ENCODE data around the gene ANXA9. TPM values are rescaled to one million over a fixed set of nuclear protein-coding genes. Genes with fewer than 3 reads are reported as not detected.

Gene ANXA9
- total and polyA plus RNA-seq, 2 donors (not counting 1 experiment from before 2014, with no cell fraction given): 0.07 to 0.62 TPM

DNA sequence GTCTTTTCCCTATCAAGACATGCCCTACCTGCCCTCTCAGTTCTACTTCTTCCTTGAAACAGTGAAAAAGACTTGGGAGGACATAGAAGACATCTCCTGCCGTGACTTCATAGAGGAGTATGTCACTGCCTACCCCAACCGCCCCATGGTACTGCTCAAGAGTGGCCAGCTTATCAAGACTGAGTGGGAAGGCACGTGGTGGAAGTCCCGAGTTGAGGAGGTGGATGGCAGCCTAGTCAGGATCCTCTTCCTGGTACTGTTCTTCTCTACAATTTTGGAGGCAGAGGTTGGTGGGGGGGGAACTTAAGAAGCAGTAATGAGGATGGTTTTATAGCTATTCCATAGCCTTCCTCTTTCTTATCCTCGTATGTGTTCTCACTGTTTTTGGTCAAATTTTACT, 37.2 kb upstream of the ANXA9 start:
- Mint-ChIP-seq H3K27ac (no peak overlapping the region), H3K4me3 (no peak overlapping the region), H3K9me3 (ENCODE audit: insufficient read depth) (no peaks in the 10 kb centered on the region), H3K27me3 (no peaks in the 10 kb centered on the region), H3K4me1 (no peaks in the 10 kb centered on the region)
- no peak overlapping the region for H3K4me3 ChIP-seq (ENCODE audit: control extremely low read depth in 1 of 5, extremely low read depth in 1 of 5, insufficient read depth in 1 of 5, low read depth in 2 of 5, low read length in 4 of 5)
- WGBS (ENCODE audit: insufficient coverage): 100% methylated on average over 4 of the region's 5 CpGs
- H3K4me1 ChIP-seq (ENCODE audit: control insufficient read depth in 2 of 2, insufficient read depth in 2 of 2, low read length in 2 of 2): no peaks in the 10 kb centered on the region
- H3K9me3 ChIP-seq (ENCODE audit: control extremely low read depth in 1 of 3, control insufficient read depth in 2 of 3, insufficient read depth in 1 of 3, low read length in 2 of 3): no peaks in the 10 kb centered on the region
- no peak overlapping the region for H3K4me2 ChIP-seq (replicated peaks; ENCODE audit: low read depth, low read length, poor library complexity, severe bottlenecking)
- ATAC-seq (ENCODE audit: low read depth) (no peak), DNase-seq (no peak)
- intact Hi-C loops (cut with micrococcal nuclease): no loop called here
- H3K9ac ChIP-seq (ENCODE audit: low read length): no peak overlapping the region
- H3K27me3 ChIP-seq (replicated peaks in 1 of 4; ENCODE audit: control extremely low read depth in 1 of 4, control insufficient read depth in 3 of 4, insufficient read depth in 4 of 4, low read length in 3 of 4): no peaks in the 10 kb centered on the region
- TF ChIP-seq, protein P1, sequence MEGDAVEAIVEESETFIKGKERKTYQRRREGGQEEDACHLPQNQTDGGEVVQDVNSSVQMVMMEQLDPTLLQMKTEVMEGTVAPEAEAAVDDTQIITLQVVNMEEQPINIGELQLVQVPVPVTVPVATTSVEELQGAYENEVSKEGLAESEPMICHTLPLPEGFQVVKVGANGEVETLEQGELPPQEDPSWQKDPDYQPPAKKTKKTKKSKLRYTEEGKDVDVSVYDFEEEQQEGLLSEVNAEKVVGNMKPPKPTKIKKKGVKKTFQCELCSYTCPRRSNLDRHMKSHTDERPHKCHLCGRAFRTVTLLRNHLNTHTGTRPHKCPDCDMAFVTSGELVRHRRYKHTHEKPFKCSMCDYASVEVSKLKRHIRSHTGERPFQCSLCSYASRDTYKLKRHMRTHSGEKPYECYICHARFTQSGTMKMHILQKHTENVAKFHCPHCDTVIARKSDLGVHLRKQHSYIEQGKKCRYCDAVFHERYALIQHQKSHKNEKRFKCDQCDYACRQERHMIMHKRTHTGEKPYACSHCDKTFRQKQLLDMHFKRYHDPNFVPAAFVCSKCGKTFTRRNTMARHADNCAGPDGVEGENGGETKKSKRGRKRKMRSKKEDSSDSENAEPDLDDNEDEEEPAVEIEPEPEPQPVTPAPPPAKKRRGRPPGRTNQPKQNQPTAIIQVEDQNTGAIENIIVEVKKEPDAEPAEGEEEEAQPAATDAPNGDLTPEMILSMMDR (IDR thresholded peaks at IDR 0.05): no peak
- no peak for TF ChIP-seq EZH2 (IDR thresholded peaks at IDR 0.05; ENCODE audit: borderline replicate concordance, insufficient read depth, low read depth, low read length, poor library complexity, severe bottlenecking)
- H3K27ac ChIP-seq (ENCODE audit: low read length in 2 of 2): no peak overlapping the region
- POLR2A ChIA-PET: no interaction called here
- H4K20me1 ChIP-seq (ENCODE audit: control insufficient read depth, insufficient read depth, low read length, poor library complexity, severe bottlenecking): peaks cover 7% of the 10 kb centered on the region
- CTCF ChIA-PET: interaction anchor here (0.8 kb wide), 1 partner anchor 32 kb away, joined by 3 read pairs; no protein-coding TSS in a partner anchor
- no peaks in the 10 kb centered on the region for H3K79me2 ChIP-seq (ENCODE audit: control insufficient read depth, insufficient read depth, low read length)
- no peak overlapping the region for H2AFZ ChIP-seq (ENCODE audit: insufficient read depth, low read depth, low read length, poor library complexity, severe bottlenecking)
- H3K36me3 ChIP-seq (replicated peaks in 1 of 2; ENCODE audit: control extremely low read depth in 1 of 2, control insufficient read depth in 1 of 2, extremely low read depth in 1 of 2, insufficient read depth in 2 of 2, low read length in 1 of 2): peaks cover 5 to 84% of the 10 kb centered on the region in 2 experiments

- H3K4me3 Mint-ChIP-seq: no peak overlapping the region
- H3K27ac ChIP-seq (ENCODE audit: low read length in 2 of 2): no peak overlapping the region
- no peaks in the 10 kb centered on the region for H3K9me3 ChIP-seq (ENCODE audit: control extremely low read depth in 1 of 3, control insufficient read depth in 2 of 3, insufficient read depth in 1 of 3, low read length in 2 of 3)
- TF ChIP-seq, protein P1 (IDR thresholded peaks at IDR 0.05): no peak
- no peak for TF ChIP-seq EZH2 (IDR thresholded peaks at IDR 0.05; ENCODE audit: borderline replicate concordance, insufficient read depth, low read depth, low read length, poor library complexity, severe bottlenecking)
- H3K27me3 Mint-ChIP-seq: no peaks in the 10 kb centered on the region
- no peak for ATAC-seq (ENCODE audit: low read depth)
- ChIA-PET POLR2A (no interaction called here), CTCF (interaction anchor here (1.2 kb wide), 1 partner anchor 17 kb away, joined by 3 read pairs; no protein-coding TSS in a partner anchor)
- H3K9ac ChIP-seq (ENCODE audit: low read length): no peak overlapping the region
- no peak for DNase-seq
- H4K20me1 ChIP-seq (ENCODE audit: control insufficient read depth, insufficient read depth, low read length, poor library complexity, severe bottlenecking): no peaks in the 10 kb centered on the region
- H3K79me2 ChIP-seq (ENCODE audit: control insufficient read depth, insufficient read depth, low read length): no peaks in the 10 kb centered on the region
- intact Hi-C loops (cut with micrococcal nuclease): no loop called here
- H3K4me2 ChIP-seq (replicated peaks; ENCODE audit: low read depth, low read length, poor library complexity, severe bottlenecking): no peak overlapping the region
- peaks cover 10 to 72% of the 10 kb centered on the region in 2 experiments for H3K36me3 ChIP-seq (replicated peaks in 1 of 2; ENCODE audit: control extremely low read depth in 1 of 2, control insufficient read depth in 1 of 2, extremely low read depth in 1 of 2, insufficient read depth in 2 of 2, low read length in 1 of 2)
- WGBS (ENCODE audit: insufficient coverage): 100% methylated on average over 1 of the region's 3 CpGs
- H3K4me1 ChIP-seq (ENCODE audit: control insufficient read depth in 2 of 2, insufficient read depth in 2 of 2, low read length in 2 of 2): no peaks in the 10 kb centered on the region
- no peak overlapping the region for H3K27ac Mint-ChIP-seq
- H2AFZ ChIP-seq (ENCODE audit: insufficient read depth, low read depth, low read length, poor library complexity, severe bottlenecking): no peak overlapping the region
- H3K4me3 ChIP-seq (ENCODE audit: control extremely low read depth in 1 of 5, extremely low read depth in 1 of 5, insufficient read depth in 1 of 5, low read depth in 2 of 5, low read length in 4 of 5): no peak overlapping the region
- H3K9me3 Mint-ChIP-seq (ENCODE audit: insufficient read depth): no peaks in the 10 kb centered on the region
- no peaks in the 10 kb centered on the region for H3K27me3 ChIP-seq (replicated peaks in 1 of 4; ENCODE audit: control extremely low read depth in 1 of 4, control insufficient read depth in 3 of 4, insufficient read depth in 4 of 4, low read length in 3 of 4)
- no peaks in the 10 kb centered on the region for H3K4me1 Mint-ChIP-seq
Observed at GRCh38 chr1:150954708-150955107, 27.4 kb upstream of the ANXA9 start.

Data from B cell (primary cell).